HTR-8/SVneo (cell line): ENCODE results near the gene EDAR.

Source experiments
- DNase-seq: peaks from one replicate; pipeline ENCODE4 v3.0.0; 2011; ENCODE audit warnings: low spot score, mixed read lengths; ENCODE audit not compliant: insufficient read length
- FAIRE-seq: peaks from 2 replicates; lab custom pipeline; 2011; peaks lifted over from hg19 to GRCh38; lab: Jason Lieb, UNC

The EDAR gene

DNA sequence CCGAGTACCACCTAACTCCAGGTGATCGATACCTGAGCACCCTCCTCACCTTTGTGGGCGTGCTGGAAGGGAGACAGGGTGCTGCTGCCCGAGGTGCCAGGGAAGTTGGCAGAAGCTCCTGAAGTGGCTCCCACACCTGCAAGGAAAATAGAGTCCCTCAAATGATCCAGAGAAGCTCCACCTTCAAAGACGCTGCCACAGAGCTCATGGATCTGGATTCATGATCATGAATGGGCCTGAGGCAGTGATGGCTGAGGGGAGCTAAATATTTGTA is 76.5 kb downstream of the EDAR start:
- DNase-seq (no peak), FAIRE-seq (no peak)

DNA sequence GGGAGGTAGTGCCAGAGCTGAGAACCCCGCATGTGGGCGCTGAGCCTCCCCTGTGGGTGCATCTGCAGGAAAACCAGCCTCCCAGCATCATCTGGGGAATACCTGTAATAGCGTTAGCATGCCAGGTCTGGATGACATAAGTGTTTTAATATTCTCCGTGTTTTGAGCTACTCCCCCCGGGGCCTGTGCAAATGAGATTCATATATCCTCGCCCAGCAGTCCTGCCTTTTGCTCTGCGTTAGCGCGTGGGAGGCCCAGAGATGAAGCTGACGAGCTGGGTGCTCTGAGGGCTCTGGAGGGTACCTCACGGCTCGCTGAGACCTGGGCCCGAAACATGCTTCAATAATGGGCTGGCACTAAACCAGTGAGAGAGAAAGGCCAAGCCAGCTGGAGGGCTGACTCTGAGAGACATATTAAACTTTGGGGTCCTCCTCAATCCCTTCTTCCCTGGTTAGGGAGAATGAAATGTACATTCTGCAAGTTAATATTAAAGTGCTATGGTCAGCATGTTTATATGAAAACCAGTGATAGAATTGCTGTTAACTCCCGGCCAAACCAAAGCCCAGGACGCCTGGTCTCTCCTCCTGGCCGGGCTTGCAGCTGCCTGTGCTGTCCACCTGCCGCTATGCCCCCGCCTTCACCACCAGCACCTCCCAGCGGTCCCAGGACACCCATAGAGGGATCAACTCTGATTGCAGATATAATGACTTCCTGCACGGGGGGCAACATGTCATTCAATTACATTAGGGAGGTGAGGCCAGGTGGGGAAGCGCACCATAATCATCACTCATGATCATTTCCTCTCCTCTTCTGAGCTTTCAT is 77.0 kb downstream of the EDAR start:
- FAIRE-seq, result no peak

DNA sequence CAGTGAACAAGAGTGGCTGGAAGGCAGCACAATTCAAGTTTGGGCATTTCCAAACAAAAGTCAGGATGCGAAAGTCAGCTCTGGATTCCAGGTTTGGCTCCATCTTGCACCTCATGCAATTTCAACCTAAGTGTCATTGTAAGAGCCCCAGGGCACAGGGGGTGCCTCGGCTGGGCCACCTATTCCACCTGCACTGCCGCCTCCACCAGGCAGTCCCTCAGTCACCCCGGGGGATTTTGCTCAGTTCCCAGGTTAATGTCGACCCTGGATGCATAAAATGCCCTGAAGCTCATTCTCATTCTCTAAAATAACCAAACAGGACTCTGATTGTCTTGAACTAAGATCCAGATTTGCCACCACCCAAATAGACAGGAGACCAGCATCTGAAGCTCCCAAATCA is 77.6 kb downstream of the EDAR start:
- DNase-seq, result no peak
- no peak for FAIRE-seq

More for the DNA sequence above, 77.0 kb downstream of the EDAR start:
- no peak for DNase-seq

GRCh38 chr2:108910541-108911396 is 78.3 kb downstream of the EDAR start:
- no peak for FAIRE-seq
- no peak for DNase-seq

GRCh38 chr2:108910011-108910431 is 79.0 kb downstream of the EDAR start:
- DNase-seq, result no peak
- FAIRE-seq, result no peak

DNA sequence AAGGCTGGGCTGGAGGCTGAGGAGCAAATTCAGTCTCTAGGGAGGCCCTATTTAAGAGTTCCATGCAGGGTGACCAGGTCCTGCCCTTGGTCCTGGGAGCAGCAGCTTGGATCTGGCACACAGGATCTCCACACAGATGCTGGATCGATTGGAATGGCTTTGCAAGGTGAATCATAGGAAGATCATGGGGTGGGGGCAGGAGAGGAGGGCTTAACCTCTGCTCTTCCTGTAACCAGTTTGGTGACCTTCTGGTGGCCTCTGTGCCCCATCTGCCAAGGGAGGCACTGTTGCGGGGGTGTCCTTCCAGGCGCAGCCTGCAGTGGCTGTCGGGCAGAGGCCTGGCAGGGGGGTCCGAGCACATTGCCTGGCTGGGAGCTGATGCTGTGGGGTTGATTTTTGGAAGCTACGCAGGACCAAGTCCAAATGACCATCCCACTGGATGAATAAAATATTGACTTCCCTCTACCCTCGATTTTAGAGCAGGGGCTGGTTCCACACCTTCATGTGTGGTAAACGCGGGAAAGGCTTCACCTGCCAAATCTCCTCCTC is 79.7 kb downstream of the EDAR start:
- no peak for FAIRE-seq

GRCh38 chr2:108908713-108909070 is 80.3 kb downstream of the EDAR start:
- DNase-seq (no peak), FAIRE-seq (no peak)

More for the DNA sequence above, 79.7 kb downstream of the EDAR start:
- no peak for DNase-seq

DNA sequence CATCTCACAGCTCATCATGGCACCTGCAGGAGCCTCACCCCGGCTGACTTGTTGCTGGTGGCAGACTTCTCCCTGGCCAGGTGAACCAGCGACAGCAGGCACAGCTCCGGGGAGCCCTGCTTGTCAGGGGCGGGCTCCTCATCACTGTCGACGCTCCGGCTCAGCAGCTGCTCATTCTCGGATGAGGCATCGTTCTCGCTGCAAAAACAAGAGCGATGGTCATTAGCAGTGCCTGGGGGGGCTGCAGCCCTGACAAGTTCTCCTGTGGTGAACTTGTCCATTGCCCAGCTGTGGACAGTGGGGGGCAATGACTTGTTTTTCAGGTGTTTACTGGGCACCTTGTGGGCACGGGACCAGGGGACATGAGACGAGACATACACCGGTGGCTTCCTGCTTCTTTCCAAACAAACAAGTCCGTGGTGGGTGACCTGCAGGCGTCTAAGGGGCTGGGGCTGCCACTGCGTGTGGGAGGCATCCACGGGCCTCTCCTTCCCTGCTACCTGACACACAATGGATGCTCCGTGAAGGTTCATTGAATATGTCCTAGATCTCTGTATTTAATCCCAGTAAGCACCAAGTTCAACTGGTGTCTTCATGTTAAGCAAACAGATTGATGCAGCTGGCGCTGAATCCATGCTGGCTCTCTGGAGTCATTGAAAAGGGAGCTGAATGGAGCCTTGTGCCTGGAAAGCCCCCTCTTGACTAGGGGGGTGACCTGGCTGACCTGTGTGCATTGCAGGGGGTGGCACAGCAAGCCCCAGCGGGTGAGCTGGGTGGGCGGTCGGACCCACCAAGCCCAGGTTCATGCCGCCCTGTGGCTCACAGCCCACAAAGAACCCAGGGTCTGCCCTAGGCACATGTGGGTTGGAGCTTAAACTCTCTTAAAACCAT is 81.0 kb downstream of the EDAR start:
- FAIRE-seq (no peak), DNase-seq (no peak)

DNA sequence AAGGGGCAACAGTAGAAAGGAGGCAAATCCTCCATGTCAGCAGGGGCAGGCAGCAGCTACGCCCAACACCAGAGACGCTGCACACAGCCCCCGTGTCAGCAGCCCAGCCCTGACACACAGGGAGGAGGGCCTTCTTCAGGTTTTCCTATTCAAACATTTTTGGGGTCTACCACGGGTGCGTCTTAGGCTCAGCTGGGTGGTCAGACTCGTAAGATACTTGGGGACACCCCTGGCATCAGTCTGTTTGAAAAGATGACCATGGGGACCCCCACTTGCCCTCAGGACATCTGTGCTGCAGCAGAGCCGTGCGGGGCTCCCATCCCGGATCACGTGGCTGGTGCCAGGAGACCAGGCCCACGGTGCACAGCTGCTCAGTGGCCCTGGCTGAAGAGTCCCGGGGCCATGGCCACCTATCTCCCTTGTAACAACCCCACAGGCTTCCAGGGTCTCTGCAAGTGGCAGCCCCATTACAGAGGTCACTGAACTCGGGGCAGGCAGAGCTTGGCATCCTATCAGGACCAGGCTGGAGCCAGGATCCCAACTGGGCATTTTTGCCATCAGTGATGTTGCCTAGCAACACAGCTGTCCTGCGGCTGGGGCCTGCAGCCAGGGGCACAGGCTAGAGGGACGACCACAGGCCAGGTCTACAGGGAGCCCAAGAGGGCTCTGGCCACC is 82.5 kb downstream of the EDAR start:
- FAIRE-seq, result no peak

GRCh38 chr2:108905906-108906305 is 83.1 kb downstream of the EDAR start:
- no peak for DNase-seq
- FAIRE-seq, result no peak

More for the DNA sequence above, 82.5 kb downstream of the EDAR start:
- no peak for DNase-seq

GRCh38 chr2:108905176-108905575 is 83.8 kb downstream of the EDAR start:
- no peak for FAIRE-seq
- DNase-seq, result no peak

DNA sequence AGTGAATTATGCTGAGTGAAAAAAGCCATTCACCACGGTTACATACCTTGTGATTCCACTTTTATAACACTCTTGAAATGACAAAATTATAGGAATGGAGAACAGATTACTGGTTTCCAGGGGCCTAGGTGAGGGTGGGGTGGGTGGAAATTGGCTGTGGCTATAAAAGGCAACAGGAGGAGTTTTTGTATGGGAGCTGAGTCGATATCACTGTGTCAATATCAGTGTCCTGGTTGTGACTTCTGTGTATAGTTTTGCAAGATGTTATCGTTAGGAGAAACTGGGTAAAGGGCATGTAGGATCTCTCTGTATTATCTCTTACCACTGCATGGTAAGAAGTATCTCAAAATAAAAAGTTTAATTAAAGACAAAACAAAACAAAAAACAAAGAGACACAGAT is 84.3 kb downstream of the EDAR start:
- FAIRE-seq, result no peak
- DNase-seq, result no peak

DNA sequence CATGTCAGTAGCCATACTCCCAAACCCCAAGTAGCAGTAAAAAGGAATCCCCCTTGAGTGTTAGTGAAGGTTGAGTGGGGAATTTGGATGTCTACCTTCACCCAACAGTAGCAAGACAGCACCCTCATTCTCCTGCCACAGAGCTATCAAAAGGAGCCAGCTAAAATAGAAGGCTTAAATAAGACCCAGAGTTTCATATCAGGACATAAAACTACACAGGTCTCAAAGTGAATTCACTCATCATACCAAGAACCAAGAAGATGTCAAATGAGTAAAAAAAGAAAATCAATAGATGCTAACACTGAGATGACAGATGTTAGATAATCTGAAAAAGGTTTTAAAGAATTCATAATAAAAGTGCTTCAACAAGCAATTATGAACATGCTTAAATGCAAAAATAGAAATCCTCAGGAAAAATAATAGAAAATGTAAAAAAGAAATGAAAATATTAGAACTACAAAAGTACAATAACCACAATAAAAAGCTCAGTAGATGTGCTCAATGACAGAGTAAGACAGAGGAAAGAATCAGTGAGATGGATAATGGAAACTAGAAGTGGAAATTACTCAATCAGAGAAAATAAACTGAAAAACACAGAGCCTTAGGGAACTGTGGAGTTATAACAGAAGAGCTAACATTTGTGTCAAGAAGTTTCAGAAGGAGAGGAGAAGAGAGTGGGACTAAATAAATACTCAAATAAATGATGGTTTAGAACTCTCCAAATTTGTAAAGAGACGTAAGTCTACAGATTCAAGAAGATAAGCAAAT is 90.5 kb downstream of the EDAR start:
- DNase-seq (no peak), FAIRE-seq (no peak)

GRCh38 chr2:108896741-108897140 is 92.3 kb downstream of the EDAR start:
- DNase-seq, result no peak
- FAIRE-seq, result no peak

DNA sequence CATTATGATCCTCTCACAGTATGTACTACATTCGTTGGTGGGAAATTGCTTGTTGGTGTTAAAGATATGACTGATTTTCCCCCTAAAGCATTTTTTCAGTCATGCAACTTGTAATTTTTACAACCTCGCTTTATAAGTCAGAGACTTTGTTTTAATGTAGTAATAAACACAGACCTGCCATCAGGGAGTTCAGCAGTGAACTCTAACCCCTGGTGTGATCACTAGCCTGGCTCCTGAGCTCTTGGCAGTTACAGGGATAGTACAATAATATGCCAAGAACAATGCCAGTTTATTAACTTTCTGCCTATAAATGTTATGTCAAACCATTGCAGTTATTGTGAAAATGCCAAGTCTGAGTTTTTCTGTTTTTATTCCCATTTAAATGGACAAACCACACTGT is 93.8 kb downstream of the EDAR start:
- FAIRE-seq (no peak), DNase-seq (no peak)

GRCh38 chr2:108894766-108895165 is 94.3 kb downstream of the EDAR start:
- DNase-seq, result no peak
- FAIRE-seq, result no peak

GRCh38 chr2:108893277-108893676 is 95.7 kb downstream of the EDAR start:
- DNase-seq (no peak), FAIRE-seq (no peak)

GRCh38 chr2:108889907-108890306 is 99.1 kb downstream of the EDAR start:
- DNase-seq (no peak), FAIRE-seq (no peak)

DNA sequence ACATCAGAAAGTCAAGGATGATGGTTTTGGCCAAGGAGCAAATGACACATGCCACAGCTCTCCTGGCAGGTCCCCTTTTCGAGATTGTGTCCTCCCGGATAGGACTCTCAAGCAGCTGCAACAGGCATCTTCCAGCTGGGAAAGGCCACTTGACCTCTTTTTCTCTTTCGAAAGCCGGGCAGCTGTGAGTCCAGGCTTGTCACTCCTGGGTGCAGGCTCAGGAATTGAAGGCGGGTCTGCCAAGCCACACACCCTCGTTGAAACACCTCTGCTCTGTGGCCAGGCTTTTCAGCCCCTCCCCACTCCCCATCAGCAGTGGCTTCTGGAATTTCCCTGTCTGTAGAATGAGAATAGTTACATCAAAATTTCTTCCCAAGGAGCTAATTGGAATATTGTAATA is 104.4 kb downstream of the EDAR start:
- DNase-seq (no peak), FAIRE-seq (no peak)
